GM23248 (cell line): ENCODE measurements around the gene RPS4Y2. TPM values are rescaled to one million over a fixed set of nuclear protein-coding genes. Genes with fewer than 3 reads are reported as not detected.

Experiments used
- DNase-seq: peaks from one replicate; pipeline ENCODE4 v3.0.0-alpha.2; 2015
- H2AFZ ChIP-seq: fragments of 200-600 bp; sonication (generic); 2 replicates; pipeline ENCODE4 v1.6.1; 2016; ENCODE audit warnings: antibody characterized with exemption
- H3F3A ChIP-seq: fragments of 200-600 bp; sonication (generic); 2 replicates; pipeline ENCODE4 v1.6.1; 2016; ENCODE audit warnings: mild to moderate bottlenecking, antibody characterized with exemption, mixed run types; ENCODE audit not compliant: insufficient read depth
- H3K27ac ChIP-seq: fragments of 200-600 bp; sonication (generic); 2 replicates; pipeline ENCODE4 v1.5.1; 2016; ENCODE audit warnings: mild to moderate bottlenecking
- H3K27me3 ChIP-seq: fragments of 200-600 bp; sonication (generic); replicated peaks from 2 replicates; pipeline ENCODE4 v1.6.1; 2016; ENCODE audit warnings: mild to moderate bottlenecking; ENCODE audit not compliant: insufficient read depth
- H3K36me3 ChIP-seq: fragments of 200-600 bp; sonication (generic); 2 replicates; pipeline ENCODE4 v1.6.1; 2016; ENCODE audit warnings: low read depth, mild to moderate bottlenecking
- H3K4me1 ChIP-seq: fragments of 200-600 bp; sonication (generic); 2 replicates; pipeline ENCODE4 v1.6.1; 2016; ENCODE audit warnings: mild to moderate bottlenecking; ENCODE audit not compliant: insufficient read depth
- H3K4me2 ChIP-seq: fragments of 200-600 bp; sonication (generic); one replicate; pipeline ENCODE4 v1.6.1; 2016; ENCODE audit warnings: mild to moderate bottlenecking; ENCODE audit not compliant: unreplicated experiment
- H3K4me3 ChIP-seq: fragments of 200-600 bp; sonication (generic); 2 replicates; pipeline ENCODE4 v1.5.1; 2016; ENCODE audit warnings: mild to moderate bottlenecking
- H3K79me2 ChIP-seq: fragments of 200-600 bp; sonication (generic); 2 replicates; pipeline ENCODE4 v1.6.1; 2016; ENCODE audit warnings: mild to moderate bottlenecking; ENCODE audit not compliant: insufficient read depth
- H3K9ac ChIP-seq: fragments of 200-600 bp; sonication (generic); 2 replicates; pipeline ENCODE4 v1.6.1; 2016; ENCODE audit warnings: mild to moderate bottlenecking
- H3K9me2 ChIP-seq: fragments of 200-600 bp; sonication (generic); 2 replicates; pipeline ENCODE4 v1.6.1; 2016; ENCODE audit warnings: mixed run types, mild to moderate bottlenecking, moderate library complexity; ENCODE audit not compliant: insufficient read depth
- H3K9me3 ChIP-seq: fragments of 200-600 bp; sonication (generic); one replicate; pipeline ENCODE4 v1.6.1; 2017; ENCODE audit warnings: low read depth
- H4K20me1 ChIP-seq: fragments of 200-600 bp; sonication (generic); 2 replicates; pipeline ENCODE4 v1.6.0; 2016; ENCODE audit not compliant: insufficient read depth
- EZH2 ChIP-seq: fragments of 200-600 bp; sonication (generic); IDR thresholded peaks from 2 replicates; pipeline ENCODE4 v1.6.1; 2018; ENCODE audit warnings: antibody characterized with exemption, mild to moderate bottlenecking; ENCODE audit not compliant: insufficient read depth, poor library complexity, severe bottlenecking
- EZH2phosphoT487 ChIP-seq: fragments of 200-600 bp; sonication (generic); IDR thresholded peaks from 2 replicates; pipeline ENCODE4 v1.6.1; 2018; ENCODE audit warnings: antibody characterized with exemption, moderate library complexity, mild to moderate bottlenecking, low read depth; ENCODE audit not compliant: insufficient read depth
- WGBS, 2 experiments: methylation state at CpG; one replicate each; pipeline ENCODE4 v1.1.6; 2015 to 2017; ENCODE audit warnings: low lambda C conversion rate in 2 of 2, low coverage in 1 of 2; ENCODE audit errors: missing lambda C conversion rate in 2 of 2; 5-methylcytosine and 5-hydroxymethylcytosine counted together
- in situ Hi-C: fragments of 300-500 bp; cut with MboI; formaldehyde crosslinking; loops from 2 replicates; pipeline ENCODE4 v1.15.0; 2020
- polyA plus RNA-seq: library from polyadenylated mRNA; unstranded; fragments of >200 nt; fragmentation: Nextera tagmentation; extraction: Ambion mirVana; gene quantifications from 2 replicates; pipeline ENCODE4 v1.2.1, GENCODE V29; 2016
- total RNA-seq: library from RNA; depleted of rRNA; stranded (reverse); fragments of >200 nt; shearing (Covaris generic); gene quantifications from 2 replicates; pipeline ENCODE4 v1.2.3, GENCODE V29; 2014

RPS4Y2 gene
- total and polyA plus RNA-seq, 2 experiments from 2014 or later = not detected

GRCh38 chrY:20765117-20765516 lies 9.2 kb downstream of the RPS4Y2 start:
- Histone ChIP-seq H4K20me1 (no peaks in the 10 kb centered on the region), H3K4me3 (no peak overlapping the region), H3K27me3 (no peaks in the 10 kb centered on the region), H3K36me3 (no peaks in the 10 kb centered on the region), H3F3A (no peaks in the 10 kb centered on the region), H3K9ac (no peak overlapping the region), H3K4me1 (no peaks in the 10 kb centered on the region), H3K9me2 (no peaks in the 10 kb centered on the region), H3K27ac (no peak overlapping the region), H3K79me2 (no peaks in the 10 kb centered on the region), H2AFZ (no peak overlapping the region), H3K4me2 (no peak overlapping the region), H3K9me3 (no peaks in the 10 kb centered on the region)
- TF ChIP-seq EZH2 (no peak), EZH2phosphoT487 (no peak)
- 5 to 23% methylated on average over 2 of the region's 2 CpGs for WGBS, 2 experiments
- no peak for DNase-seq
- in situ Hi-C loops = no loop called here

- Histone ChIP-seq H3K27ac (no peak overlapping the region), H3F3A (no peaks in the 10 kb centered on the region), H3K27me3 (no peaks in the 10 kb centered on the region), H3K36me3 (no peaks in the 10 kb centered on the region), H3K9ac (no peak overlapping the region), H3K79me2 (no peaks in the 10 kb centered on the region), H3K9me2 (no peaks in the 10 kb centered on the region), H3K4me2 (no peak overlapping the region), H3K9me3 (no peaks in the 10 kb centered on the region), H3K4me1 (no peaks in the 10 kb centered on the region), H3K4me3 (no peak overlapping the region), H2AFZ (no peak overlapping the region), H4K20me1 (no peaks in the 10 kb centered on the region)
- no peak for DNase-seq
- 4 to 10% methylated on average over 3 of the region's 3 CpGs for WGBS, 2 experiments
- TF ChIP-seq EZH2 = no peak
- TF ChIP-seq EZH2phosphoT487 = no peak
- in situ Hi-C loops = no loop called here
Measured at GRCh38 chrY:20770755-20771154, 14.8 kb downstream of the RPS4Y2 start.

GRCh38 chrY:20776104-20776503 lies 20.2 kb downstream of the RPS4Y2 start:
- Histone ChIP-seq H3K4me3 (no peak overlapping the region), H3F3A (no peaks in the 10 kb centered on the region), H3K9me3 (no peaks in the 10 kb centered on the region), H3K4me2 (no peak overlapping the region), H3K27ac (no peak overlapping the region), H2AFZ (no peak overlapping the region), H3K36me3 (no peaks in the 10 kb centered on the region), H3K4me1 (no peaks in the 10 kb centered on the region), H4K20me1 (no peaks in the 10 kb centered on the region), H3K9ac (no peak overlapping the region), H3K79me2 (no peaks in the 10 kb centered on the region), H3K27me3 (no peaks in the 10 kb centered on the region), H3K9me2 (no peaks in the 10 kb centered on the region)
- TF ChIP-seq EZH2phosphoT487 = no peak
- no peak for TF ChIP-seq EZH2
- in situ Hi-C loops = no loop called here
- no peak for DNase-seq
- WGBS, 2 experiments = 18 to 35% methylated on average over 3 to 4 of the region's 4 CpGs

- no peaks in the 10 kb centered on the region for H3K9me2 ChIP-seq
Measured at GRCh38 chrY:20780104-20780654, 24.3 kb downstream of the RPS4Y2 start.

GRCh38 chrY:20780776-20781175 lies 24.9 kb downstream of the RPS4Y2 start:
- in situ Hi-C loops = no loop called here
- no peak for TF ChIP-seq EZH2phosphoT487
- TF ChIP-seq EZH2 = no peak
- Histone ChIP-seq H3K79me2 (no peaks in the 10 kb centered on the region), H2AFZ (no peak overlapping the region), H3F3A (no peaks in the 10 kb centered on the region), H4K20me1 (no peaks in the 10 kb centered on the region), H3K4me2 (no peak overlapping the region), H3K36me3 (no peaks in the 10 kb centered on the region), H3K9ac (no peak overlapping the region), H3K27ac (no peak overlapping the region), H3K27me3 (no peaks in the 10 kb centered on the region), H3K9me2 (no peaks in the 10 kb centered on the region), H3K9me3 (no peaks in the 10 kb centered on the region), H3K4me1 (no peaks in the 10 kb centered on the region), H3K4me3 (no peak overlapping the region)
- DNase-seq = no peak
- 0 to 10% methylated on average over 2 of the region's 2 CpGs for WGBS, 2 experiments

More at GRCh38 chrY:20780104-20780654, 24.3 kb downstream of the RPS4Y2 start:
- Histone ChIP-seq H3K9me3 (no peaks in the 10 kb centered on the region), H3K9ac (no peak overlapping the region), H3F3A (no peaks in the 10 kb centered on the region), H3K4me1 (no peaks in the 10 kb centered on the region), H2AFZ (no peak overlapping the region), H3K79me2 (no peaks in the 10 kb centered on the region), H3K27ac (no peak overlapping the region), H3K4me3 (no peak overlapping the region), H4K20me1 (no peaks in the 10 kb centered on the region), H3K4me2 (no peak overlapping the region), H3K36me3 (no peaks in the 10 kb centered on the region), H3K27me3 (no peaks in the 10 kb centered on the region)
- in situ Hi-C loops = no loop called here
- TF ChIP-seq EZH2 (no peak), EZH2phosphoT487 (no peak)
- no peak for DNase-seq
- WGBS, 2 experiments = 17 to 29% methylated on average over 2 of the region's 3 CpGs
